Endothelial cell of umbilical vein (primary cell): ENCODE measurements around the gene XPO6.

Experiments
- CTCF ChIP-seq, 2 donors: IDR thresholded peaks; 1 replicate in 1 of 2; 2 replicates in 1 of 2; pipeline ENCODE4 v1.5.1; 2011; ENCODE audit warnings: low read length in 2 of 2, mild to moderate bottlenecking in 2 of 2, moderate library complexity in 2 of 2, control low read depth in 1 of 2, inconsistent platforms in 1 of 2, low read depth in 1 of 2; ENCODE audit not compliant: insufficient read depth in 1 of 2; ENCODE audit errors: extremely low read depth in 1 of 2
- EZH2 ChIP-seq: IDR thresholded peaks from 2 replicates; pipeline ENCODE4 v1.6.1; 2012; ENCODE audit warnings: borderline replicate concordance, low read depth, mild to moderate bottlenecking, moderate library complexity, low read length, inconsistent platforms; ENCODE audit not compliant: severe bottlenecking
- JUN ChIP-seq: IDR thresholded peaks from 2 replicates; pipeline ENCODE4 v1.6.1; 2011; ENCODE audit warnings: borderline replicate concordance, low read depth; ENCODE audit not compliant: insufficient read length, insufficient read depth
- POLR2A ChIP-seq: IDR thresholded peaks from 2 replicates; pipeline ENCODE4 v1.6.1; 2012; ENCODE audit warnings: low read depth, mild to moderate bottlenecking, control low read depth, low read length
- POLR2AphosphoS5 ChIP-seq: IDR thresholded peaks from 2 replicates; pipeline ENCODE4 v1.6.1; 2012; ENCODE audit warnings: low read depth, mild to moderate bottlenecking, control low read depth, low read length, moderate library complexity; ENCODE audit not compliant: insufficient read depth
- TF ChIP-seq, protein P1 (sequence below): IDR thresholded peaks from 2 replicates; pipeline ENCODE4 v1.6.1; 2011; ENCODE audit not compliant: insufficient read depth, insufficient read length

DNA sequence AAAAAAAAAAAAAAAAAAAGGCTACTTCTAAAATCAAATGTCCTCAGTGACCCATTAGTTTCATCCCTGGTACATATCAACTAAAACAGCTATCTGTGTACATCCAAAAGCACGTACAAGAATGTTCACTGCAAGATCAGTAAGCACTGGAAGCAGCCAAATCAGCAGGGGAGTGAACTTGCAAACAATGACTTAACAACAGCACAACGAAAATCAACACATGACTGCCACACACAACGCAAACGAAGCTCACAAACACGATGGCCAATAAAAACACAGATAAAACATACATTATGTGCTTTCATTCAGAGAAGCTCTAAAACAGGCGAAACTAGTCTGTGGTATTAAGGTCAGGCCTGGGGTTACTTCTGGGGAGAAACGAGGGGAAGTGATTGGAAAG lies 60.6 kb downstream of the XPO6 start:
- TF ChIP-seq CTCF (IDR thresholded peaks at IDR 0.05; ENCODE audit: extremely low read depth in 1 of 2, insufficient read depth in 1 of 2, low read depth in 1 of 2, low read length in 2 of 2) (no peak), JUN (no peak), POLR2A (no peak), POLR2AphosphoS5 (no peak), EZH2 (no peak)
- TF ChIP-seq, protein P1, sequence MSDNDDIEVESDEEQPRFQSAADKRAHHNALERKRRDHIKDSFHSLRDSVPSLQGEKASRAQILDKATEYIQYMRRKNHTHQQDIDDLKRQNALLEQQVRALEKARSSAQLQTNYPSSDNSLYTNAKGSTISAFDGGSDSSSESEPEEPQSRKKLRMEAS, result no peak
